GM08714 (cell line): Measurements from ENCODE around the gene THADA.
"Not testable (repeated sequence)": the region's sequence is repeated elsewhere in the genome, so short reads cannot be mapped to it uniquely, and the experiment has no call there.

Experiments used
- H3K4me3 ChIP-seq: fragments of 200-500 bp; sonication (Bioruptor generic); 2 replicates; pipeline ENCODE4 v1.5.1; 2014; ENCODE audit warnings: mild to moderate bottlenecking, low read length, inconsistent platforms
- ZNF274 ChIP-seq: IDR thresholded peaks from 2 replicates; pipeline ENCODE4 v1.6.1; 2012; ENCODE audit warnings: mild to moderate bottlenecking, low read depth, low read length

Gene THADA

DNA sequence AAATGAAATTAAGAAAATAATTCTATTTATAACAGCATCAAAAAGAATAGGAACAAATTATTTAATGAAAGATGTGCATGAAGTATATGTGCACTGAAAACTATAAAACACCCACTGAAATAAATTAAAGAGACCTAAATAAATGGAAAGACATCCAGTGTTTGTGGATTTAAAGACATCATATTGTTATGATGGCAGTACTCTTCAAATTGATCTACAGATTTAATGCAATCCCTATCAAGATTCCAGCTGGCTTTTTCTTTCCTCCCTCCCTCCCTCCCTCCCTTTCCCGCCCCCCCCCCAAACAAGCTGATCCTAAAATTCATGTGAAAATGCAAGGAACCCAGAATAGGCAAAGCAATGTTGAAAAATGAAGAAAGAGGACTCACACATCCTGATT, 285.9 kb downstream of the THADA start:
- no peak for TF ChIP-seq ZNF274
- H3K4me3 ChIP-seq = no peak overlapping the region

DNA sequence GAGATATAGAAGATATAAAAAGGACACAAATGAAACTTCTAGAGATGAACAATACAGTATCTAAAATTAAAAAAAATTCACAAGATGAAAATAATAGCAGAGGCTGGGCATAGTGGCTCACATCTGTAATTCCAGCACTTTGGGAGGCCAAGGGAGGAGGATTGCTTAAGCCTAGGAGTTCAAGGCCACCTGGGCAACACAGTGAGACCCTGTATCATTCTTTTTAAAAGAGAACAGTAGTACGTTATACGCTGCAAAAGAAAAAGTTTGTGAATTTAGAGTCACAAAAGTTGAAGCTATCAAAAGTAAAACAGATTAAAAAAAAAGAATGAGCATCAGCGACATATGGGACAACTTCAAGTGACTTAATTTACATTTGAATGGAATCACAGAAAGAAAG, 287.9 kb downstream of the THADA start:
- TF ChIP-seq ZNF274 = no peak
- no peak overlapping the region for H3K4me3 ChIP-seq

DNA sequence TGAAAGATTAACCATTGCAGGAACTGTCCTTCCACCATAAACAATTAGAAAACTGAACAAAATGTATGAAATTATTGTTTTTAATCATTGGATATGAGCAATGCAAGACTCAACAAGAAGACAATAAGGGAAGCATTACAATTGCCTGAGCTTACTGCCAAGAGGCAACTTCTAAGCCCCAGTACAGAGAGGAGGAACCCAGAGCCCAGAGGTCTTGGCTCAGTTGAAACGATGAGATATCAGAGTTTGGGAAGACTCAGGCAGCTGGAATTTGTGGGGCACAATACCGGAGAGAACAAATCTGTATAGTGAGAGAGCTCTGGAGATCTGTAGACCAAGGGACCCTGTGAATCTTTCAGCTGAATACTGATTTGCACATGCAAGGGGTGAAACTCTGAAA, 288.8 kb downstream of the THADA start:
- H3K4me3 ChIP-seq = no peak overlapping the region
- no peak for TF ChIP-seq ZNF274

DNA sequence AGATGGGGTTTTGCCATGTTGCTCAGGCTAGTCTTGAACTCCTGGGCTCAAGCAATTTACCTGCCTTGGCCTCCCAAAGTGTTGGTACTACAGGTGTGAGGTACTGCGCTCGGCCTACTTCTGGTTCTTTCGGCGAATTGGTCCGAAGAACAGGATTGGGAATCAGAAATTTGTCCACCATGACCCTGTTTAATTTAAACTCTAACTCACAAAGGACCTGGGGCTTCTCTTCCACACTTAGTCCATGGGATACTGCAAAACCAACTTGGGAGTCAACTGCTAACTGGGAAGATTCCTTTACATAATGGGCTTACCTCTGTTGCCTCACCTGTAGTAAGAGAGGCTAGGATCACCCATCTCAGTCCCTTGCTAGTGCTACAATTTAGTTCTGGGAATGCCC, 289.6 kb downstream of the THADA start:
- no peak overlapping the region for H3K4me3 ChIP-seq
- no peak for TF ChIP-seq ZNF274

DNA sequence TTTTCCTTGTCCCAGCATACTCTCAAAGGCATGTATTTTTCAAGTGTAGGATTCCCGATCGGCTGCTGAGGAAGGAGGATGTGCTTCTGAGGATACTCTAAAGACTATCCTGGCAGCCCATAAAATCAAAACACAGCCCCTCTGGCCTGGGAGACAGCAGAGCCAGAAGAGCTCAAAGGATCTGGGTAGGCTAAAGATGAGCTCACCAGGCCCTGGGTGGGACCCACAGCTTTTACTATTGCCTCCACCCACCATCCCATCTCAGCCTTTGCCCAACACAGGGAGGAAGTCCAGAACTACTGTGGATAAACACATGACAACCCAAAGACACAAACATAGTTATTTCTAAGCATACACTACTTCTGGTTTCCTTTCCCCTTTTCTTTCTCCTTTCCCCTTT, 290.3 kb downstream of the THADA start:
- TF ChIP-seq ZNF274 = no peak
- H3K4me3 ChIP-seq = no peak overlapping the region

DNA sequence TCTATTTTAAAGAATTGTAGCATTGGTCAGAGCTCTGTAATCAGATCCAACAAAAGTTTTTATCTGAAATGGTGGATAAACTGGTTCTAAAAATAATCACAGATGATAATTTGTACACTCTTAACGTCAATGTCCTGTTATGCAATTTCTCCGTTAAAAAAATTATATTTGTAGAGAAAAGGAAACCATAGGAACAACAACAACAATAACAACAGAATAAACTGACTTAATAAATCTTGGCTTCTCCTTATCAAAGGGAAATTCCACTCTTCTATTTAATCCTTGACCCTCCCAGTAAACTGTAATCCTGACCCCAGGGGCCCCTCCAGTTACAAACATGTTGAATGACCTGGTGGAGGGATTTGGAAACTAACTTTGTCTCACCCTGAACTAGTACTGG, 290.8 kb downstream of the THADA start:
- no peak for TF ChIP-seq ZNF274
- H3K4me3 ChIP-seq = no peak overlapping the region

DNA sequence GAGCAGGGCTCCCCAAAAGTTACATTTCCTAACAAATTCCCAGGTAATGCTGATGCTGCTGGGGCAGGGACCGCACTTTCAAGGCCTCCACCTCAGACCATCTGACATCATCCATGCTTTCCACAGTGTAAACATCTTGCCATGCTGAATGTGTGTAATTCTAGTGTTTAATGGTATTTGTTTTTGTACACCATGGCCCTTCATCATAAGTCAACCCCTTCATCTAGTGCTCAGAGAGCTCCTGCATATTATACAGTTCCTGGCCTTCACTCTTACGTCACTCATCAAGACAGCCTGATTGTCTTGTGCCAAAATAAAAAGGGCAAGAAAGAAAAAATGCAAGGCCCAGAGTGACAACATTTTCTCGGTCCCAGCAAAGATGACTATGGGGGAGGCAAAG, 291.9 kb downstream of the THADA start:
- TF ChIP-seq ZNF274 = no peak
- no peak overlapping the region for H3K4me3 ChIP-seq

DNA sequence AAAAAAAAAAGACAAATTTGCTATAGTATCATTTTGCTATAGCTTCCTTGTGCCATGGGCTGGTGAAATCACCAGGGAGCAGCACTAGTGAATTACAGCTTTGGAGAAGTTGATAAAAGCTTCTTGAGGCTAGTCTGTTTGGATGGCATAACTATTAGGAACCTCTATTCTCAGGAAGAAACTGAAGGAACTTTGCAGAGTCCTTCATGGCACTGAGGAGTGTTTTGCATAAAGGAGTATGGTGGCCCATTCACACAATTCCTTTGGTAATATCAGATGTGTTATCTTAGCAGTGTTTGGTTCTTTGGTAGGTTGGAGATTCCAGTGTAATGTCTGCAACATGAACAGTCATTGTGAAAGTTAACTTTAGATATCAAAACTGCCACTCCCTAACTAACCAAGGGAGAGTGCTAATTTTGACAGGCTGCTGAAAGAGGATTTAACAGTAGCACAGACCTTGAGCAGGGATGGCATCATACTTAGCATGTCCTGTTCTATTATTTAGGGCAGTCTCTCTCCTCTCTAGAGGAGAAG, 292.8 kb downstream of the THADA start:
- TF ChIP-seq ZNF274 = no peak
- no peak overlapping the region for H3K4me3 ChIP-seq

DNA sequence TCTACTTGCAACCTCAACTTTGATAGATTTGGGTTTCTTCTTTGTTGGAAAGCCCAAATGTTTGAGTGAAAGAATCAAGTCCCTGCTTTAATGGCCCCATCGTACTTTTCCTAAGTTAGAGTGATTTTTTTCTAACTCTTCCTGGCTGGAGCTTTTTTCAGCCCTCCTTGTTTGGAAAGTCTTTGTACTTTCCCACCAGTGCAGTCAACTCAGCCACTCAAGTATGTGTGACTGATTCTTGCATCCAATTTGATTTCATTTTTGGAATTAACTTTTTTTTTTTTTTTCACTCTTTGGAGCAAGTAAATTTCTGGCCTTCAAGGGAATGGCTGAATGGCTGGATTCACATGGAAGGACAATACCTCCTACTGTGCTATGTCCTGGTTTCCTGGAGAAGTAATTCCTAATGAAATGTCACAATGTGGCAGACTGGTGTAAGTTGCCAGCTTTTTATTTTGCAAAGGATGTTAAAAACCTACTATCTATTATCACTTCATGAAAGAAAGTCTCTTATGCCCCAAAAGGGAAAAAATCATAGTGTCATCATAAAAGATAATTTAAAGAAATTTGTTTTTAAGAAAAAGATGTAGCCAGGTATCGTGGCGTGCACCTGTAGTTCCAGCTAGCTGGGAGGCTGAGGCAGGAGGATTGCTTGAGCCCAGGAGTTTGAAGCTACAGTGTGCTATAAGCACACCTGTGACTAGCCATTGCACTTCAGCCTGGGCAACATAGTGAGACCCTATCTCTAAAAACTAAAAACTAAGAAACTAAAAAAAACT, 293.5 kb downstream of the THADA start:
- H3K4me3 ChIP-seq = no peak overlapping the region
- no peak for TF ChIP-seq ZNF274

DNA sequence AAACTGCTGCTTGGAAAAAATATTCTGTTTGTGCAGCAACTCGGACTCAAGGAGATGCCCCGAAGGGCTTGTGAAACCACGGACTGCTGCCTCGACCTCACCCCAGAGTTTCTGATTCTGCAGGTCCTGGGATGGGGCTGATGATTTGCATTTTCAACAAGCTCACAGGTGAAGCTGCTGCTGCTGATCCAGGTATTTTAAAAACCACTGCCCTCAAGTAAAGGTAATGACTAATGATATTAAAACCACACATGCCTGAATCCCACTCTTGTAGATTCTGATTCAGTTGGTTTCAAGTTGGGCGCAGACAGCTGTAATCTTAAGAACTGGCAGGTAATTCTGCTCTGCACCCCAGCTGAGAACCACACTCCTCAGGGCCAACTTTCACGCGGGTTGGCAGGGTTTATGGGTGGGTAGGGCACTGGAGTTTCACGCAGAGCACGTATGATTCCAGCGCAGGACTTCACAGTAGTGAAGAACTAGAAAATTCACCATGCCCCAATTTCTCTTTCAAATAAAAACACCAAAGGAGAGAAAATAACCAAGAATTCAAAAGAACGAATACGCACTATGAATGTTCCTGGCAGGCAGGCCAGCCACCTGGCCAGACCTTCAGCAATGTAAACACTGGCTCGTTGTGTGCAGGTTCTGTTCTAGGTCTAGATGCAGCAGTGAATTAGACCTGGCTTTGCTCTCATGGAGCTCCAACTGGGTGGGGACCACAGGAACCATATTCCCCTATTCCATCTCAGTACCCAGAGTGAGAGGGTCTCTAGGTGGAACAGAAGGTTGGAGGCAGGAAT, 294.9 kb downstream of the THADA start:
- no peak overlapping the region for H3K4me3 ChIP-seq
- TF ChIP-seq ZNF274 = no peak

DNA sequence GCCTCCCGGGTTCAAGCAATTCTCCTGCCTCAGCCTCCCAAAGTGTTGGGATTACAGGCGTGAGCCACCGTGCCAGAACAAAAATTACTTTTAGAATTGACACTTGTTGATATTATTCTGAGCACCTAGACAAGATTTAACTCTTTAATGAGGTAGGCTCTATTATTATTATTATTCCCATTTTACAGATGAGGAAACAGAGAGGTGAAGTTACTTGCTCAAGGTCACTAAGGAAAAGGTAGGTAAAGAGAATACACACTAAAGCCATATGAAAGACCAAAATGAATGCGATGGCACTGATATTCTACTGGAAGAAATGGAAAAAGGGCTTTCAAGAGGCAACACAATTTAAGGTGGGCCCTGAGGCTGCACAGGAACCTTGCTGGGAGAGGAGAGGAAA, 295.6 kb downstream of the THADA start:
- no peak for TF ChIP-seq ZNF274
- no peak overlapping the region for H3K4me3 ChIP-seq

DNA sequence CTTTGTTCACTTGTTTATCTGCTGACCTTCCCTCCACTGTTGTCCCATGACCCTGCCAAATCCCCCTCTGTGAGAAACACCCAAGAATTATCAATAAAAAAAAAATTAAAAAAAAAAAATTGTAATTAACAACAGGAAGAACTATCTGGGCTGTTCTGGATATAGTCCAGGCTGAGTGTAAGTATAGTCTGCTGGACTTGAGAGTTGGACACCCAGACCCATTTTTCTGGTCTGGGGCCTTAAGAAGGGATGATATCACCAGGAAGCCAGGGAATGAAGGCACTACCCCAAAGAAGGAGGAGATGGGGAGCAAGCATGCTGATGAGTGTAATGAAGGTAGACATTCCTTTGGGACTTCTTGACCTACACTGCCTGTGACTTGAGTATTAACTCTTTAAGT, 297.3 kb downstream of the THADA start:
- TF ChIP-seq ZNF274 = no peak
- H3K4me3 ChIP-seq = no peak overlapping the region

DNA sequence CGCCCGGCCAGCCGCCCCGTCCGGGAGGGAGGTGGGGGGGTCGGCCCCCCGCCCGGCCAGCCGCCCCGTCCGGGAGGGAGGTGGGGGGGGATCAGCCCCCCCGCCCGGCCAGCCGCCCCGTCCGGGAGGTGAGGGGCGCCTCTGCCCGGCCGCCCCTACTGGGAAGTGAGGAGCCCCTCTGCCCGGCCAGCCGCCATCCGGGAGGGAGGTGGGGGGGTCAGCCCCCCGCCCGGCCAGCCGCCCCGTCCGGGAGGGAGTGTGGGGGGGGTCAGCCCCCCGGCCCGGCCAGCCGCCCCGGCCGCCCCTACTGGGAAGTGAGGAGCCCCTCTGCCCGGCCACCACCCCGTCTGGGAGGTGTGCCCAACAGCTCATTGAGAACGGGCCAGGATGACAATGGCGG, 298.1 kb downstream of the THADA start:
- H3K4me3 ChIP-seq = not testable (repeated sequence)

DNA sequence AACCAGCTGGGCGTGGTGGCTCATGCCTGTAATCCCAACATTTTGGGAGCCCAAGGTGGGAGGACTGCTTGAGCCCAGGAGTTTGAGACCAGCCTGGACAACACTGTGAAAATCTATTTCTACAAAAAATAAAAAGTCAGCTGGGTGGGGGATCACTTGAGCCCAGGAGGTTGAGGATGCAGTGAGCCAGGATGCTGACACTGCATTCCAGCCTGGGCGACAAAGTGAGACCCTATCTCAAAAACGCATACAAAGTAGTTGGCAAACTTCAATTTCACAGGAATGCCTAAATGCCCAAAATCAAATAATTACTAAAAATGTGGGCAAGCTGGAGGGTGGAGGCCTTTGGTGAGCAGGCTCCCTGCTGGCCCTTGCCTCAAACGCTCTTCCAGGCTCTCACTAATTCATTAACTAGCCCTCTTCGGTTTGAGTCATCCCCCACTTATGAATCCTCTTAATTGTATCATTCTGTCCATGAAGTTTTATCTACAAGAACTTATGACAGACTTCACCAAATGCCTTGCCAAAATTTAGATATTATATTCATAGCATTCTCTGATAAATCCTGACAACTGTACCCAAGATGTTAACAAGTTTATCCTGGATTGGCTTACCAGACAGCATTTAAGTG, 300.8 kb downstream of the THADA start:
- H3K4me3 ChIP-seq = no peak overlapping the region
- TF ChIP-seq ZNF274 = no peak
